ENCODE results near the gene PIK3IP1. TPM values are rescaled to one million over a fixed set of nuclear protein-coding genes. Genes with fewer than 3 reads are reported as not detected.
"Not testable (repeated sequence)": the region's sequence is repeated elsewhere in the genome, so short reads cannot be mapped to it uniquely, and the experiment has no call there.

The PIK3IP1 gene
- polyA plus RNA-seq, 3 donors: 9.3 to 16.8 (median 11.6) TPM

- H3K27ac ChIP-seq (ENCODE audit: low read depth, low read length): no peak overlapping the region
Measured at GRCh38 chr22:31241936-31242335, 50.4 kb downstream of the PIK3IP1 start.

DNA sequence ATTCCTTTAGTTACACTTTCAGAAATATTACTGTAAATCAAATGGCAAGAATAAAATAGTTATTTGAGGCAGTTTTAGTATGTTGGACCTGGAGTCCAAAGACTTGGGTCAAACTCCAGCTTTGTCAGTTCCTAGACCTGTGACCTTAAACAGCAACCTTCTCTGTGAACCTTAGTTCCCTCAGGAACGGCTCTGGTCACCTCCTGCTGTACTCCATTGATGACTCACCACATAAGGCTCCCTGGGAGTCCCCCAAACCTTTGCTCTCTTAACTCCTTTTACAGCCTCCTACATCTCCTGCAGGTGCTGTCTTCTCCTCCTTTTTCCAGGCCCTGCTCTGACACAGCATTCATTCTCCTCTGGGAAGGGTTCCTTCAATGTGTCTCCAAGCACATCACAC, 51.1 kb downstream of the PIK3IP1 start:
- WGBS, 3 donors: 50 to 70% (median 56%) methylated on average over 1 of the region's 1 CpG
- no peak overlapping the region for H3K27ac ChIP-seq (ENCODE audit: low read depth, low read length)

DNA sequence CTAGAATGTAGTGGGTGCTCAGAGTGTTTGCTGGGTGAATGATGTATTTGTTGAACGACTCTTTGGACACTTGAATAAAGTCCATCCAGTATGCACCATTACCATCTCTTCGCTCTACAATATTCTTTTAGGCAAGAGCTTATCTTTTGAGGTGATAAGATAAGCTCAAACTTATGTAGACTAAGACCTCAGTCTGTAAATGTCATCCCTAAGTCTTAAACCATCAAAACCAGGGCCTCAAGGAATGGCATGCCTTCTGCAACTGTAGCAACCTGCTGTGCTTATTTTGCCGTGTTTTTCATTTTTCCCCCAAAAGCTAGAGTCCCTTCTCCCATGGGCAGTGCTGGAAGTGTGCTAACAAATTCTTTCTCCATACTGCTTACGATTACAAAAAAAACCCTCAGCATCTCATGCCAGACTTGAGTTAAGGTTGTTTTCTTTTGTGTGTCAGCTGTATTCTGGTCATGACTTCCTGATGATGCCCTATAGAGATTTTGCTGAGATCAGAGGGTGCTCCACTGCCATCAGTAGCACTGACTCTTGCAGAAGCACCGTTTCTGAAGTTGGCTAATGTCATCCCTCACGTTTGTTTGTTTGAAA, 52.4 kb downstream of the PIK3IP1 start:
- WGBS, 3 donors: 69 to 71% (median 70%) methylated on average over 6 of the region's 6 CpGs

DNA sequence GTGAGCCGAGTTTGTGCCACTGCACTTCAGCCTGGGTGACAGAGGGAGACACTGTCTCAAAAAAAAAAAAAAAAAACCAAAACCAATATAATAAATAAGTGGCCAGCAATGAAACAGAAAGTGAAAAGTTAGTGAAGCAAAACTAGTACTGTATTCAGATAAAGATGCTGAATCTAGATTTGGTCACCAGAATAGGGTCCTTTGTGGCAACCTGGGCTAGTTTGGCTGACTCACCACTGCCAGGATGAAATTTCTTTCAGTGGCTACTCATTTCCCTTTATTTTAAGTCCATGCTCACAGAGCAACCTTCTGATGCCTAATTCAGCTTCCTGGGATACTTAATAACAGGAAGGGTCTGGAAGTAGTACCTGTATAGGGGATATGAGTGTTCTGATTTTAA, 54.2 kb downstream of the PIK3IP1 start:
- WGBS, 3 donors: 87 to 97% (median 94%) methylated on average over 1 of the region's 1 CpG
- no peak overlapping the region for H3K27ac ChIP-seq (ENCODE audit: low read depth, low read length)

More for the DNA sequence above, 52.4 kb downstream of the PIK3IP1 start:
- no peak overlapping the region for H3K27ac ChIP-seq (ENCODE audit: low read depth, low read length)

- H3K27ac ChIP-seq (ENCODE audit: low read depth, low read length): not testable (repeated sequence)
- 97 to 100% (median 97%) methylated on average over 4 of the region's 4 CpGs for WGBS, 3 donors
Measured at GRCh38 chr22:31236044-31236443, 56.2 kb downstream of the PIK3IP1 start.

- H3K27ac ChIP-seq (ENCODE audit: low read depth, low read length): no peak overlapping the region
- WGBS, 3 donors: 29 to 80% (median 40%) methylated on average over 3 of the region's 3 CpGs
Measured at GRCh38 chr22:31235081-31235480, 57.2 kb downstream of the PIK3IP1 start.

- 77 to 89% (median 82%) methylated on average over 3 of the region's 3 CpGs for WGBS, 3 donors
- no peak overlapping the region for H3K27ac ChIP-seq (ENCODE audit: low read depth, low read length)
Measured at GRCh38 chr22:31233001-31233400, 59.3 kb downstream of the PIK3IP1 start.

Other genes starting within 250 kb of the PIK3IP1 start
- gene SMTN, start 211.2 kb downstream of the PIK3IP1 start, polyA plus RNA-seq: 100 to 1,000 TPM in 1 of 3 donors, 10 to 100 TPM in 2; 17.6 to 139 (median 50.0) TPM
- gene SELENOM, start 184.9 kb downstream of the PIK3IP1 start, polyA plus RNA-seq: 100 to 1,000 TPM in 2 of 3 donors, 10 to 100 TPM in 1; 42.6 to 338 (median 202) TPM
- gene INPP5J, start 169.5 kb downstream of the PIK3IP1 start, polyA plus RNA-seq: 10 to 100 TPM in 1 of 3 donors, 1 to 10 TPM in 2; 1.2 to 10.6 (median 1.3) TPM
- under 1 TPM in 1 of 3 donors, not detected in 2; 0.01 TPM for gene PLA2G3, start 152.0 kb downstream of the PIK3IP1 start, polyA plus RNA-seq
- gene RNF185, start 132.3 kb downstream of the PIK3IP1 start, polyA plus RNA-seq: 10 to 100 TPM; 13.9 to 25.8 (median 23.4) TPM
- 10 to 100 TPM; 11.7 to 32.7 (median 21.7) TPM for gene LIMK2, start 80.2 kb downstream of the PIK3IP1 start, polyA plus RNA-seq
- gene PATZ1, start 53.9 kb upstream of the PIK3IP1 start, polyA plus RNA-seq: 10 to 100 TPM in 2 of 3 donors, 1 to 10 TPM in 1; 9.9 to 13.3 (median 12.3) TPM
- gene DRG1, start 107.1 kb upstream of the PIK3IP1 start, polyA plus RNA-seq: 10 to 100 TPM; 38.1 to 60.2 (median 46.1) TPM
- gene EIF4ENIF1, start 197.4 kb upstream of the PIK3IP1 start, polyA plus RNA-seq: 10 to 100 TPM in 1 of 3 donors, 1 to 10 TPM in 2; 5.6 to 10.7 (median 8.3) TPM
- gene SFI1, start 204.0 kb upstream of the PIK3IP1 start, polyA plus RNA-seq: 10 to 100 TPM in 2 of 3 donors, 1 to 10 TPM in 1; 9.9 to 21.8 (median 12.9) TPM